Measurements from ENCODE around the gene DHX57.

The DHX57 gene

DNA sequence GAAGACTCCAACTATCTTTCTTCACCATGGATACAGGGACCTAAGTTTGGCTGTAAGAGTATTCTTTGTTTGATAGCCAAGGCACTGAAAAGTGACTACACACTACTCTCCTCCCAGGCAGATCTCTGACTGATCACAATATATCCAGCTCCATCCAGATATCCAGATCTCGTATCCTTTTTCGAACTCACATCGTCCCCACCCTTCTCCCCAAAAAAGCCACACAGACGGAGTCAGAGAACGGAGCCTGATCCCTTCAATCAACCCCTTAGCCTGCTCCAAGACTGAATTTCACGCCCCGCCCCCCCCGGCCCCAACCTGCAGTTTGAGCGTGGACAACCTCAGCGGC lies 533 bp downstream of the DHX57 start:
- Histone ChIP-seq H3K4me1 (ENCODE audit: low read length) (peaks cover 10% of the 10 kb centered on the region), H4K20me1 (ENCODE audit: insufficient read depth, low read length) (no peaks in the 10 kb centered on the region), H3F3A (ENCODE audit: insufficient read depth, low read length) (no peaks in the 10 kb centered on the region), H3K27me3 (replicated peaks; ENCODE audit: insufficient read depth, low read length) (no peaks in the 10 kb centered on the region), H3K79me2 (ENCODE audit: low read length) (peaks cover 11% of the 10 kb centered on the region), H3K36me3 (replicated peaks; ENCODE audit: insufficient read depth, low read length) (no peaks in the 10 kb centered on the region), H3K9ac (ENCODE audit: low read length) (peak overlapping the region; percentile 62; the same call in 1 of the 2 replicates), H3K27ac (ENCODE audit: low read length) (no peak overlapping the region), H3K9me2 (replicated peaks; ENCODE audit: insufficient read depth, low read length) (no peaks in the 10 kb centered on the region), H3K4me3 (ENCODE audit: low read length) (peak overlapping the region; percentile 86), H3K4me2 (ENCODE audit: low read depth, low read length) (peak overlapping the region; percentile 81), H2AFZ (ENCODE audit: low read length) (peak overlapping the region; percentile 98), H3K9me3 (replicated peaks; ENCODE audit: insufficient read depth, low read length) (no peaks in the 10 kb centered on the region)
- no peak for DNase-seq
- TF ChIP-seq EZH2 (optimal IDR thresholded peaks at IDR 0.05; ENCODE audit: low read depth, low read length) (no peak), EZH2phosphoT487 (IDR thresholded peaks at IDR 0.05; ENCODE audit: low read length) (no peak)
- TF ChIP-seq, protein P1, sequence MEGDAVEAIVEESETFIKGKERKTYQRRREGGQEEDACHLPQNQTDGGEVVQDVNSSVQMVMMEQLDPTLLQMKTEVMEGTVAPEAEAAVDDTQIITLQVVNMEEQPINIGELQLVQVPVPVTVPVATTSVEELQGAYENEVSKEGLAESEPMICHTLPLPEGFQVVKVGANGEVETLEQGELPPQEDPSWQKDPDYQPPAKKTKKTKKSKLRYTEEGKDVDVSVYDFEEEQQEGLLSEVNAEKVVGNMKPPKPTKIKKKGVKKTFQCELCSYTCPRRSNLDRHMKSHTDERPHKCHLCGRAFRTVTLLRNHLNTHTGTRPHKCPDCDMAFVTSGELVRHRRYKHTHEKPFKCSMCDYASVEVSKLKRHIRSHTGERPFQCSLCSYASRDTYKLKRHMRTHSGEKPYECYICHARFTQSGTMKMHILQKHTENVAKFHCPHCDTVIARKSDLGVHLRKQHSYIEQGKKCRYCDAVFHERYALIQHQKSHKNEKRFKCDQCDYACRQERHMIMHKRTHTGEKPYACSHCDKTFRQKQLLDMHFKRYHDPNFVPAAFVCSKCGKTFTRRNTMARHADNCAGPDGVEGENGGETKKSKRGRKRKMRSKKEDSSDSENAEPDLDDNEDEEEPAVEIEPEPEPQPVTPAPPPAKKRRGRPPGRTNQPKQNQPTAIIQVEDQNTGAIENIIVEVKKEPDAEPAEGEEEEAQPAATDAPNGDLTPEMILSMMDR (IDR thresholded peaks at IDR 0.05; ENCODE audit: low read length) = no peak

DNA sequence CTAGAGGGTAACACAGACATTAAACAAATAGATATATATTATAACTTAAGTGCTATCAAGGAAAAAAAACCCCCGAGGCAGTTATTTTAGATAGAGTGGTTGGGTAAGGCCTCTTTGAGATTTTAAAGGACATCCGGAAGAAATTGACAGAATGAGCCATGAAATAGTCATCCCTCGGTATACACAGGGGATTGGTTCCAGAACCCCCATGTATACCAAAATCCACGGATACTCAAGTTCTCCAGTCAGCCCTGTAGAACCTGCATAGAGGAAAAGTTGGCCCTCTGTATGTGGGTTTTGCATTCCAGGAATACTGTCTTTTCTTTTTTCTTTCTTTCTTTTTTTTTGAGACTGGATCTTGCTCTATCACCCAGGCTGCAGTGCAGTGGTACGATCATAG lies 2.0 kb downstream of the DHX57 start:
- no peaks in the 10 kb centered on the region for H4K20me1 ChIP-seq (ENCODE audit: insufficient read depth, low read length)
- no peak overlapping the region for H3K9ac ChIP-seq (ENCODE audit: low read length)
- no peaks in the 10 kb centered on the region for H3K9me3 ChIP-seq (replicated peaks; ENCODE audit: insufficient read depth, low read length)
- no peak overlapping the region for H3K4me2 ChIP-seq (ENCODE audit: low read depth, low read length)
- no peak for DNase-seq
- no peaks in the 10 kb centered on the region for H3F3A ChIP-seq (ENCODE audit: insufficient read depth, low read length)
- TF ChIP-seq, protein P1 (IDR thresholded peaks at IDR 0.05; ENCODE audit: low read length) = no peak
- TF ChIP-seq EZH2 (optimal IDR thresholded peaks at IDR 0.05; ENCODE audit: low read depth, low read length) (no peak), EZH2phosphoT487 (IDR thresholded peaks at IDR 0.05; ENCODE audit: low read length) (no peak)
- no peaks in the 10 kb centered on the region for H3K27me3 ChIP-seq (replicated peaks; ENCODE audit: insufficient read depth, low read length)
- H3K36me3 ChIP-seq (replicated peaks; ENCODE audit: insufficient read depth, low read length) = no peaks in the 10 kb centered on the region
- no peak overlapping the region for H2AFZ ChIP-seq (ENCODE audit: low read length)
- H3K79me2 ChIP-seq (ENCODE audit: low read length) = peaks cover 11% of the 10 kb centered on the region
- no peak overlapping the region for H3K27ac ChIP-seq (ENCODE audit: low read length)
- no peaks in the 10 kb centered on the region for H3K9me2 ChIP-seq (replicated peaks; ENCODE audit: insufficient read depth, low read length)
- H3K4me3 ChIP-seq (ENCODE audit: low read length) = no peak overlapping the region
- H3K4me1 ChIP-seq (ENCODE audit: low read length) = peaks cover 10% of the 10 kb centered on the region

DNA sequence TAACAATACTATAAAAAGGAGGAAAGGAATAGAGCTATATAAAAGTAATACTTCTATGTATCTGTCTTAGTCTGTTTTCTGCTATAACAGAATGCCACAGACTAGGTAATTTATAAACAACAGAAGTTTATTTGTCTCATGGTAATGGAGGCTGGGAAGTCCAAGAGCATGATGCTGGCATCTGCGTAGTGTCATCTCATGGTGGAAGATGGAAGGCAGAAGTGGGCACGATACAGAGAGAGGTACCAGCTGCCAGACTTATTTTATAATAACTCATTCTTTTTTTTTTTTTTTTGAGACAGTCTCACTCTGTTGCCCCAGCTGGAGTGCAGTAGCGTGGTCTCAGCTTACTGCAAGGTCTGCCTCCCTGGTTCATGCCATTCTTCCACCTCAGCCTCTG lies 4.3 kb downstream of the DHX57 start:
- no peak overlapping the region for H2AFZ ChIP-seq (ENCODE audit: low read length)
- peaks cover 11% of the 10 kb centered on the region for H3K79me2 ChIP-seq (ENCODE audit: low read length)
- H3K27ac ChIP-seq (ENCODE audit: low read length) = no peak overlapping the region
- H3K4me2 ChIP-seq (ENCODE audit: low read depth, low read length) = no peak overlapping the region
- DNase-seq = no peak
- no peaks in the 10 kb centered on the region for H3K36me3 ChIP-seq (replicated peaks; ENCODE audit: insufficient read depth, low read length)
- no peaks in the 10 kb centered on the region for H3K27me3 ChIP-seq (replicated peaks; ENCODE audit: insufficient read depth, low read length)
- no peaks in the 10 kb centered on the region for H3K9me3 ChIP-seq (replicated peaks; ENCODE audit: insufficient read depth, low read length)
- no peaks in the 10 kb centered on the region for H3K9me2 ChIP-seq (replicated peaks; ENCODE audit: insufficient read depth, low read length)
- H4K20me1 ChIP-seq (ENCODE audit: insufficient read depth, low read length) = no peaks in the 10 kb centered on the region
- H3K4me1 ChIP-seq (ENCODE audit: low read length) = peaks cover 7% of the 10 kb centered on the region
- no peaks in the 10 kb centered on the region for H3F3A ChIP-seq (ENCODE audit: insufficient read depth, low read length)
- no peak overlapping the region for H3K4me3 ChIP-seq (ENCODE audit: low read length)
- TF ChIP-seq, protein P1 (IDR thresholded peaks at IDR 0.05; ENCODE audit: low read length) = no peak
- no peak for TF ChIP-seq EZH2 (optimal IDR thresholded peaks at IDR 0.05; ENCODE audit: low read depth, low read length)
- TF ChIP-seq EZH2phosphoT487 (IDR thresholded peaks at IDR 0.05; ENCODE audit: low read length) = no peak
- H3K9ac ChIP-seq (ENCODE audit: low read length) = no peak overlapping the region

All from MM.1S (cell line).